OCI-LY7 (cell line): ENCODE data around the gene PPP1R26.

Experiments
- CTCF ChIP-seq: fragments of 200-600 bp; sonication (generic); conservative IDR thresholded peaks from 2 replicates; pipeline ENCODE4 v1.5.1; 2014; ENCODE audit warnings: mild to moderate bottlenecking, antibody characterized with exemption, low read length, moderate library complexity, mixed read lengths
- EZH2phosphoT487 ChIP-seq: fragments of 200-600 bp; sonication (generic); IDR thresholded peaks from 2 replicates; pipeline ENCODE4 v1.6.1; 2018; ENCODE audit warnings: low read depth, borderline replicate concordance, mild to moderate bottlenecking, mixed run types, antibody characterized with exemption, low read length, moderate library complexity, mixed read lengths

GRCh38 chr9:135520916-135521607 is 41.5 kb downstream of the PPP1R26 start, which contains the start of gene LCN1:
- TF ChIP-seq CTCF (no peak), EZH2phosphoT487 (no peak)
